WTC11 (cell line): ENCODE measurements around the gene TMEM63B. TPM values are rescaled to one million over a fixed set of nuclear protein-coding genes. Genes with fewer than 3 reads are reported as not detected.

ENCODE experiments used
- ATAC-seq: fragments of 200-7000 bp; cut with Tn5 transposase; 2 replicates; pipeline ENCODE4 v1.10.0; 2021; ENCODE audit warnings: mild to moderate bottlenecking, moderate library complexity
- CTCF ChIA-PET: fragments of 300-600 bp; sonication (Branson Sonifier 250); formaldehyde crosslinking; loops from one replicate; lab custom pipeline; 2021; ENCODE audit warnings: antibody characterized with exemption; lab: Charles Lee
- POLR2A ChIA-PET: fragments of 350-600 bp; sonication (Branson Sonifier 250); formaldehyde crosslinking; loops from one replicate; lab custom pipeline; 2021; ENCODE audit warnings: antibody characterized with exemption; lab: Charles Lee
- DNase-seq: peaks from one replicate; pipeline ENCODE4 v3.0.0; 2021; ENCODE audit warnings: low spot score
- H3K27ac Mint-ChIP-seq: 2 replicates; pipeline ENCODE4 v1.8.0; 2021; ENCODE audit warnings: mixed read lengths
- H3K27me3 Mint-ChIP-seq: 2 replicates; pipeline ENCODE4 v1.8.0; 2021; ENCODE audit warnings: low read depth, mild to moderate bottlenecking, moderate library complexity, mixed read lengths
- H3K36me3 Mint-ChIP-seq: 2 replicates; pipeline ENCODE4 v1.8.0; 2021; ENCODE audit warnings: mixed read lengths
- H3K4me1 Mint-ChIP-seq: 2 replicates; pipeline ENCODE4 v1.8.0; 2022; ENCODE audit warnings: mixed read lengths
- H3K4me3 Mint-ChIP-seq: 2 replicates; pipeline ENCODE4 v1.8.0; 2021; ENCODE audit warnings: mild to moderate bottlenecking, moderate library complexity, mixed read lengths
- H3K9me3 Mint-ChIP-seq: 2 replicates; pipeline ENCODE4 v1.8.0; 2021; ENCODE audit warnings: mixed read lengths
- ARID4B ChIP-seq: sonication (generic); formaldehyde crosslinking; IDR thresholded peaks from 2 replicates; pipeline ENCODE4 v1.8.0; 2023; ENCODE audit warnings: missing genetic modification reagents, mild to moderate bottlenecking, borderline replicate concordance
- ATF2 ChIP-seq: sonication (generic); formaldehyde crosslinking; IDR thresholded peaks from 2 replicates; pipeline ENCODE4 v1.8.1; 2022; ENCODE audit warnings: low read depth, missing genetic modification reagents, borderline replicate concordance
- ATF3 ChIP-seq: sonication (generic); formaldehyde crosslinking; conservative IDR thresholded peaks from 2 replicates; pipeline ENCODE4 v1.8.1; 2022; ENCODE audit warnings: mild to moderate bottlenecking, missing genetic modification reagents
- CBFB ChIP-seq: sonication (generic); formaldehyde crosslinking; IDR thresholded peaks from 2 replicates; pipeline ENCODE4 v1.8.1; 2022; ENCODE audit warnings: mild to moderate bottlenecking, low read depth, missing genetic modification reagents
- E2F5 ChIP-seq: sonication (generic); formaldehyde crosslinking; IDR thresholded peaks from 2 replicates; pipeline ENCODE4 v1.8.1; 2022; ENCODE audit warnings: mild to moderate bottlenecking, moderate library complexity, missing genetic modification reagents
- FOXP1 ChIP-seq: sonication (generic); formaldehyde crosslinking; IDR thresholded peaks from 2 replicates; pipeline ENCODE4 v1.8.0; 2022; ENCODE audit warnings: missing genetic modification reagents, mild to moderate bottlenecking, moderate library complexity, borderline replicate concordance
- GABPB1 ChIP-seq: sonication (generic); formaldehyde crosslinking; IDR thresholded peaks from 2 replicates; pipeline ENCODE4 v1.8.1; 2023; ENCODE audit warnings: mild to moderate bottlenecking, missing genetic modification reagents
- IRF1 ChIP-seq: sonication (generic); formaldehyde crosslinking; IDR thresholded peaks from 2 replicates; pipeline ENCODE4 v1.8.0; 2023; ENCODE audit warnings: missing genetic modification reagents
- JUN ChIP-seq: sonication (generic); formaldehyde crosslinking; IDR thresholded peaks from 2 replicates; pipeline ENCODE4 v1.8.0; 2023; ENCODE audit warnings: mild to moderate bottlenecking, missing genetic modification reagents
- MLX ChIP-seq: sonication (generic); formaldehyde crosslinking; IDR thresholded peaks from 2 replicates; pipeline ENCODE4 v1.8.1; 2023; ENCODE audit warnings: mild to moderate bottlenecking, missing genetic modification reagents, moderate library complexity
- NR3C1 ChIP-seq: sonication (generic); formaldehyde crosslinking; conservative IDR thresholded peaks from 2 replicates; pipeline ENCODE4 v1.8.1; 2023; ENCODE audit warnings: low read depth, mild to moderate bottlenecking, missing genetic modification reagents
- PRDM15 ChIP-seq: sonication (generic); formaldehyde crosslinking; IDR thresholded peaks from 2 replicates; pipeline ENCODE4 v1.8.0; 2022; ENCODE audit warnings: missing genetic modification reagents
- SMAD3 ChIP-seq: sonication (generic); formaldehyde crosslinking; IDR thresholded peaks from 2 replicates; pipeline ENCODE4 v1.8.0; 2022; ENCODE audit warnings: missing genetic modification reagents, mild to moderate bottlenecking, borderline replicate concordance
- TEAD1 ChIP-seq: sonication (generic); formaldehyde crosslinking; IDR thresholded peaks from 2 replicates; pipeline ENCODE4 v1.8.0; 2022; ENCODE audit warnings: mild to moderate bottlenecking, missing genetic modification reagents
- USF1 ChIP-seq: sonication (generic); formaldehyde crosslinking; IDR thresholded peaks from 2 replicates; pipeline ENCODE4 v1.8.0; 2022; ENCODE audit warnings: mild to moderate bottlenecking, missing genetic modification reagents
- ZNF219 ChIP-seq: sonication (generic); formaldehyde crosslinking; IDR thresholded peaks from 2 replicates; pipeline ENCODE4 v1.8.0; 2023; ENCODE audit warnings: missing genetic modification reagents, mild to moderate bottlenecking, borderline replicate concordance
- ZNF317 ChIP-seq: sonication (generic); formaldehyde crosslinking; IDR thresholded peaks from 2 replicates; pipeline ENCODE4 v1.8.1; 2023; ENCODE audit warnings: low read depth, mild to moderate bottlenecking, moderate library complexity, missing genetic modification reagents, borderline replicate concordance
- ZNF396 ChIP-seq: fragments of 250-450 bp; sonication (Bioruptor Pico); IDR thresholded peaks from 2 replicates; pipeline ENCODE4 v1.8.0; 2021; ENCODE audit warnings: mild to moderate bottlenecking, moderate library complexity, borderline replicate concordance
- ZNF425 ChIP-seq: fragments of 250-450 bp; sonication (Bioruptor Pico); conservative IDR thresholded peaks from 2 replicates; pipeline ENCODE4 v1.9.0; 2021; ENCODE audit warnings: mild to moderate bottlenecking
- total RNA-seq: library from RNA; stranded (reverse); gene quantifications from 3 replicates; pipeline ENCODE4 v1.2.3, GENCODE V29; 2021

Gene TMEM63B
- total RNA-seq, 1 experiment from 2014 or later: 72.8 TPM

- TF ChIP-seq PRDM15 (CRISPR knock-in tag) (no peak), ZNF219 (CRISPR knock-in tag) (no peak), ATF2 (CRISPR knock-in tag) (no peak), IRF1 (no peak), FOXP1 (CRISPR knock-in tag) (no peak), MLX (CRISPR knock-in tag) (no peak)
- TF ChIP-seq, all 79 proteins: peak for 0
Observed at GRCh38 chr6:44147256-44147655, 19.9 kb downstream of the TMEM63B start (continued).

GRCh38 chr6:44148306-44148705, 21.0 kb downstream of the TMEM63B start:
- ChIA-PET CTCF (no interaction called here), POLR2A (no interaction called here)
- Mint-ChIP-seq H3K4me1 (peaks cover 4% of the 10 kb centered on the region; the same call in 1 of the 2 replicates), H3K27me3 (no peaks in the 10 kb centered on the region), H3K4me3 (no peak overlapping the region), H3K36me3 (peaks cover 46% of the 10 kb centered on the region), H3K9me3 (no peaks in the 10 kb centered on the region), H3K27ac (no peak overlapping the region)
- DNase-seq (no peak), ATAC-seq (no peak)
- no peak for TF ChIP-seq GABPB1 (CRISPR knock-in tag)
- TF ChIP-seq ZNF317 (CRISPR knock-in tag): no peak
- no peak for TF ChIP-seq ZNF219 (CRISPR knock-in tag)
- TF ChIP-seq ATF3 (CRISPR knock-in tag): no peak
- TF ChIP-seq E2F5: no peak
- no peak for TF ChIP-seq ARID4B (CRISPR knock-in tag)
- no peak for TF ChIP-seq JUN (CRISPR knock-in tag)
- TF ChIP-seq TEAD1: no peak
- TF ChIP-seq NR3C1 (CRISPR knock-in tag): no peak
- no peak for TF ChIP-seq CBFB (CRISPR knock-in tag)
- no peak for TF ChIP-seq USF1 (CRISPR knock-in tag)
- no peak for TF ChIP-seq ZNF425 (CRISPR knock-in tag)
- TF ChIP-seq ZNF396: no peak
- TF ChIP-seq SMAD3: no peak
